ENCODE results near the gene NKX2-1. TPM values are rescaled to one million over a fixed set of nuclear protein-coding genes. Genes with fewer than 3 reads are reported as not detected.

NKX2-1 gene
- polyA plus RNA-seq, 3 donors, result not detected

- no peak for DNase-seq (ENCODE audit: extremely low read depth in 1 of 11, low read depth in 9 of 11, low spot score in 4 of 11)
These were observed 831 bp upstream of the NKX2-1 start for GRCh38 chr14:36520601-36521525.

DNA sequence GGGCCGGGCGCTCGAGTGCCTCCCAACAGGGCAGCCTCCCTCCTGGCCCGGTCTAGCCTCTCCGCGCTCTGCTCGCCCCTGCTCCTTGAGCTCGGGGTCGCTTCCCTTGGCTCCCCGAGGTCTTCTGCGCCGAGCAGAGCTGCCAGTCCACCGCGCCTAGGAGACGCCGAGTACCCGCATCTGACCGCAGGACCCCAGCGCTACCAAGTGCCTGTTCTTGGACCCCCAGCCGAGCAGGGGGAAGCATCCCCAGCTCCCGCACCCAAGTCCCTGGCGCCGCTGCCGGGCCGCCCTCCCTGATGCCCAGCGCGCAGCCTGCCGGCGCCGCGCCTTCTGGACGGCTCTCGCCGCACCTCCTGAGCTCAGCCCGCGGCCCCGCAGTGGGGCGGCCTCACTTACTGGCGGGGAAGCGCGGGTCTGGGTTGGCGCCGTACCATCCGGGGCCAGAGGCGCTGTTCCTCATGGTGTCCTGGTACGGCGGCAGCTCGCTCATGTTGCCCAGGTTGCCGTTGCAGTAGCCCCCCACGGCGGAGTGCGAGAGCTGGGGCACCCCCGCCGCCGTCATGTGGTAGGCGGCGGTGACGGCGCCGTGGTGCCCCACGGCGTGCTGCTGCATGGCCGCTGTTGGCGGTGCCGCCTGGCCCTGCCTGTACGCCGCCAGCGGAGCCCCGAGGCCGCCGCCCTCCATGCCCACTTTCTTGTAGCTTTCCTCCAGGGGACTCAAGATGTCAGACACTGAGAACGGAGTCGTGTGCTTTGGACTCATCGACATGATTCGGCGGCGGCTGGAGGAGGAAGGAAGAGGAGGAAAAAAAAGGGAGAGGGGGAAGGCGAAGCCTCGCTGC is 1.2 kb downstream of the NKX2-1 start:
- DNase-seq (ENCODE audit: extremely low read depth in 1 of 11, low read depth in 9 of 11, low spot score in 4 of 11), result no peak

- no peak for DNase-seq (ENCODE audit: extremely low read depth in 1 of 11, low read depth in 9 of 11, low spot score in 4 of 11)
These were observed 1.9 kb downstream of the NKX2-1 start for GRCh38 chr14:36518031-36518585.

DNA sequence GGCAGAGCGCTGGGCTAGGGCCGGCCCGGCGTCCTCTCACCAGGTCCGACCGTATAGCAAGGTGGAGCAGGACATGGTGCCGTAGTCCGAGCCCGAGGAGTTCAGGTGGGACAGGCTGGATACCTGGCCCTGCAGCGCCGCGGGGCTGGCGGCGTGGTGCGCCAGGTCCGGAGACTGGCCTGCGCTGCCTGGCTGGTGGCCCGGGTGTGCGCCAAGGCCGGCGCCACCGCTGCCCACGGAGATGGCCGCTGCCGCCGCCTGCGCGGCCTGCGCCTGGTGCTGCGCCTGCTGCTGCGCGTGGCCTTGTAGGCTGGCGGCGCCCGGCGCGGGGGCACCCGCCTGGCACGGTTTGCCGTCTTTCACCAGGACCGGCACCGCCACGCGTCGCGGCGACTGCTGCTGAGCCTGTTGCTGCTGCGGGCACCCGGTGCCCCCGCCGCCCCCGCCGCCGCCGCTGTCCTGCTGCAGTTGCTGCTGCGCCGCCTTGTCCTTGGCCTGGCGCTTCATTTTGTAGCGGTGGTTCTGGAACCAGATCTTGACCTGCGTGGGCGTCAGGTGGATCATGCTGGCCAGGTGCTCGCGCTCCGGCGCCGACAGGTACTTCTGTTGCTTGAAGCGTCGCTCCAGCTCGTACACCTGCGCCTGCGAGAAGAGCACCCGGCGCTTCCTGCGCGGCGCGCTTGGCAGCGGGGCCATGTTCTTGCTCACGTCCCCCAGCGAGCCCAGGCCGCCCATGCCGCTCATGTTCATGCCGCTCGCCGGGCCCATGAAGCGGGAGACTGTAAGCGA is 2.6 kb downstream of the NKX2-1 start:
- no peak for DNase-seq (ENCODE audit: extremely low read depth in 1 of 11, low read depth in 9 of 11, low spot score in 4 of 11)

DNA sequence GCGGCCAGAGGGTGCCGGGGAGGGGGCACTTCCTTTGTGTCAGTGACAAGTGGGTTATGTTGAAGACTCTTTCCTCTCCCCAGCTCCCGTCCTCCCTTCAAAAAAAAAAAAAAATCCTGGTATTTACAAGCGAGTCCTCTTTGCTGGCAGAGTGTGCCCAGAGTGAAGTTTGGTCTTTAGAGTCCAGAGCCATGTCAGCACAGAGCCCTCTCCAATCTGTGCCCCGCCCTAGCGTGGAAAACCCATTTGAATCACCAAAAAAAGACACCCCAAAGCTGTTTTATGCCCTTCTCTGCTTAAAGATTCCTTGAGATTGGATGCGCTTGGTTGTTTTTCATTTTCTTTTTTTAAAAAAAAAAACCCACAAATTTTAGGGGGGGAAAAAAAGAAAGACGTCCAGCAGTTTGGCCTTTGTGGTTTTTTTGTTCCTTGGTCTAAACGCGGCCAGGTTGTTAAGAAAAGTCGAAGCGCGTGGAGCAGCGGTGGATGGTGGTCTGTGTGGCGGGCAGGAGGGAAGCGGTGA is 3.3 kb downstream of the NKX2-1 start:
- DNase-seq (ENCODE audit: extremely low read depth in 1 of 11, low read depth in 9 of 11, low spot score in 4 of 11), result no peak

DNA sequence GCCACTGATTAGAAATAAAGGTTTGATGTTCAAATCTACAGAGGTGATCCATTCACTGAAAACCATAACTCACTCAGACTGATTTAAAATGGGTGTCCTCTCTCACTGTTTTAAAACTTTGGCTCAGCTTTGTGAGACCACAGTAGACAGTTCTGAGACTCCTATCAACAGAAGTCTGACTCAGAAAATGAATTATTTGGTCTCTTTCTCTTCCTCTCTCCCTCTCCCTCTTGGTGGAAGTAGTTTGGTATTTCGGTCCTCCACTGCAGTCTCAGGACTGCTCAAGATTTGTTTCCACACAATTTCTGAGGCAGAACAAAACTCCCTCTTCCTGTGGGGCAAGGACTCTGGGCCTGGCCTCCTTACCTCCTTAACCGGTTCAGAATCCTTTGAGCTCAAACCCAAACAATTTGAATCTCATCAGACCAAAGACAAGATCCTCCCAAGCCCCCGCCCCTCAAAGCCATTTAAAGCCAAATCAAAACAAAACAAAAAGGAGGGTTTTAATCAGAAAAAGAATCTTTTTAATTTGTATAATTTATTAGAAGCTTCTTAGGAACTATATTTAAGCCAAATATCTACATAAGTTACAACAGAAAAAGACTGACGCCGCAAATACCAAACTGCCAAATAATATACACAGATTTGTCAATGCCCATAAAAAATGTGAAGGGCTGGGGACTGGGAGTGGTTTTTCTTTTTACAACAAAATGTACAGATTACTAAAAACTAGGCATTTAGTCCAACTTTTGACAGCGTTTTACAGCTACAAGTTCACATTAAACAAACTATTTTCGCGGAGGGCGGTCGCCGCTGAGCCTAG is 3.9 kb downstream of the NKX2-1 start:
- no peak for DNase-seq (ENCODE audit: extremely low read depth in 1 of 11, low read depth in 9 of 11, low spot score in 4 of 11)

- DNase-seq (ENCODE audit: extremely low read depth in 1 of 11, low read depth in 9 of 11, low spot score in 4 of 11), result no peak
These were observed 4.9 kb downstream of the NKX2-1 start for GRCh38 chr14:36515105-36515593.

DNA sequence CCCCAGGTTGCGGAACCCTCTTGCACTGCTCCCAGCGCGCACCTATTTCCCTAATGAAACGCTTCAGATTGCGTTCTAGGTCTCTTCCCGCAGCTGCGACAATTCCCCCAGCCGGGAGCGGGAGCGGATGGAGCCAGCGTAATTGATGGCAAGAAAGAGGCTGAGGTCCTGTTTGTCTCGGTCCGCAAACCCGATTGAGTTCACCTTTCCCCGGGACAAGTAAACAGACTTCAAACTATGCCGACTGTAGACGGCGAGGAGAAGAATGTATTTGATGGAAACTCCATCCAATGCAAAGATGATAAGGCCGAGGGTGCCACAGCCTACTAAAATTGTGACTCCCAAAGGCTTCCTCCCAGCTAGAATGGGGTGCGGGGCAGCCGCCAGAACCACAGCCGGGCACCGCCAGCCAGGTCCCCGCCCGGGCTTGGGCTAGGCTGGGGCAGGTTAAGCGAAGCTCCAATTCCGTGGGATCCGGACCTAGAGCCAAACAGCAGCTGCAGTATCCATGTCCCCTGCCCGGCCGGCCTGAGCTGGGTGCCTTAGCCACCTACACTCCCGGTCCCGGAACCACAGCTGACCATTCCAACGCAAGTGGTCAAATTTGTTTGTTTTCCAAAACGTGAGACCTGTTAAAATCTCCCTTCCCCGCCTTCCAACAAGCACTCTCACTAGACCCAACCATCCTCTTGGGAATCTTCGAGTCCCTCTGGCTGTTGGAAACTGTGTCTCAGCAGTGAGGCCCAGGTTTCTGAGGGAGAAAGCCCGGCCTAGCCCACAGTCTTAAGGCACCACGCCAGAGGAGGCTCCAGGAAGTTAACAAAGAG is 5.5 kb downstream of the NKX2-1 start:
- DNase-seq (ENCODE audit: extremely low read depth in 1 of 11, low read depth in 9 of 11, low spot score in 4 of 11), result no peak

GRCh38 chr14:36513451-36514277 is 6.4 kb downstream of the NKX2-1 start:
- DNase-seq (ENCODE audit: extremely low read depth in 1 of 11, low read depth in 9 of 11, low spot score in 4 of 11), result no peak

GRCh38 chr14:36513012-36513420 is 7.0 kb downstream of the NKX2-1 start:
- no peak for DNase-seq (ENCODE audit: extremely low read depth in 1 of 11, low read depth in 9 of 11, low spot score in 4 of 11)

DNA sequence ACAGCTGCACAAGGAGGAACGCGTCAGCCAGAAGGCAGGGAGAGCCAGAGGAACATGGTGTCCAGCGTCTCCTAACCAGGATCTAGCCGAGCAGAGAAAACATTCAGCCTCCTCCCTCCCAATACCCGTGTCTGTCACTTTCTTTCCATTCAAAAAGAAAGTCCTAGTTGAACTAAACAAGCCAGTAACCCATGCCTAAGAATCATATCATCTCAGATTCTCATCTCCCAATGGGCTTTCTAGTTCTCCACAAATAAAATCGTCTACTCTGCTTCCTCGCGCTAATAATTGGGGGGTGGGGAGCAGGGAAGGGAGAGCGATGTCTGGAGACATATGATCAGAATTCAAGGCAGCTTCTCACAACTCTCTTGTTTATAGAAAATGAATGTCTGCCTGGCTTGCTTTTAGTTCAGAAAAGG is 7.4 kb downstream of the NKX2-1 start:
- no peak for DNase-seq (ENCODE audit: extremely low read depth in 1 of 11, low read depth in 9 of 11, low spot score in 4 of 11)

DNA sequence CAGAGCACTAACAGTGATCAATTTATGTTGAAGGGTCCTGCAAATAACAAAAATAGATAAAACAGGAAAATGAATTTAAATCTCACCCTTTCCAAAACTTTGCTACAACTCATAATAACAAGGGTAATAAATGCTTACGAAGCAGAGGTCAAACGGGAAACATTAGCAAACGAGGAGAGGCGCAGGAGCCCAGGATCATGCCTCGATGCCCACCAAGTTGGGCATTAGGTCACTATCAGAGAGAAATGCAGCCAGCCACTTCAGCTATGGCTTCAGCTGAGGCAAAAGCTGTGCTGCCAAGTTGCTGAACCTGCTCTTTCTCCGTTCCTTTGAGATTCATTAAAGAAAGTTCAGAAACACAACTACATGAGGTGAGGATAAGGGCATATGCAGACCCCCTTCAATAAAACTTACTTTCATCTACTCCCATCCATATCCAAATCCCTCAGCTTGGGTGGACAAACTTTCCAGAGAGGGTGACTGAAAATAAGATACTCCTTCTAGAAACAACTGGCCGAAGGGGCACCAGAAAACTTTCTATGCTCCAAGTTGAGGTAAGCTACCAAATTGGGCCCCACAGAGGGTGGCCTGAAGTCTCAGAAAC is 7.9 kb downstream of the NKX2-1 start:
- no peak for DNase-seq (ENCODE audit: extremely low read depth in 1 of 11, low read depth in 9 of 11, low spot score in 4 of 11)

DNA sequence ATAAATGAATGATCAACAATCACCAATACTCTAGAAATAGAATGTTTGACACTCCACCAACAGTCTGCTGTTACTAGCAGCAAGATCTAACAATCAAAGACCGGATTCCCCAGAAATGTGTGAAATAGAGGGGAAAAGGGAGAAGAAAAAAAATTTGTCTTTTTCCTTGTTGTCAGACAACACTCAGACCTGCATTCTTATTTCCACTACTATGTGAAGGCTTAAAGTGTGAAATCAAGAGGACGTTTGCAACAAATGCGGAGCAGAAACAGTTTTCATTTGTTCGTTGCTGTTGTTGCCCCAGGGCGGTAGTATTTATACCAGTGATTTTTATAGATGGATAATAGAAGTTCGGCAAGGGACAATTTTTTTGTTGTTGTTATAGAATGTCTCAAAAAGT is 9.2 kb downstream of the NKX2-1 start:
- no peak for DNase-seq (ENCODE audit: extremely low read depth in 1 of 11, low read depth in 9 of 11, low spot score in 4 of 11)

GRCh38 chr14:36510078-36510799 is 9.8 kb downstream of the NKX2-1 start:
- DNase-seq (ENCODE audit: extremely low read depth in 1 of 11, low read depth in 9 of 11, low spot score in 4 of 11), result no peak
